Measurements from ENCODE around the gene BABAM1.
A peak's percentile ranks its signal among the peaks of the same experiment; 100 is the strongest.
"Not testable (repeated sequence)": the region's sequence is repeated elsewhere in the genome, so short reads cannot be mapped to it uniquely, and the experiment has no call there.

Gene BABAM1

DNA sequence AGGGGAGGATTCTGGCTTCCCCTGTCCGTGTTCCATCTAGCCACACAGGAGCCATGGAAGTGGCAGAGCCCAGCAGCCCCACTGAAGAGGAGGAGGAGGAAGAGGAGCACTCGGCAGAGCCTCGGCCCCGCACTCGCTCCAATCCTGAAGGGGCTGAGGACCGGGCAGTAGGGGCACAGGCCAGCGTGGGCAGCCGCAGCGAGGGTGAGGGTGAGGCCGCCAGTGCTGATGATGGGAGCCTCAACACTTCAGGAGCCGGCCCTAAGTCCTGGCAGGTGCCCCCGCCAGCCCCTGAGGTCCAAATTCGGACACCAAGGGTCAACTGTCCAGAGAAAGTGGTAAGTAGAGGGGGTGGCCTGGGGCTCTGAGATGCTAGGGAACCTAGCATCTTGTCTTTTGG lies 1.5 kb downstream of the BABAM1 start:
- no peak for DNase-seq (ENCODE audit: low spot score)

GRCh38 chr19:17274892-17275291 lies 7.6 kb downstream of the BABAM1 start:
- DNase-seq (ENCODE audit: low spot score), result not testable (repeated sequence)

DNA sequence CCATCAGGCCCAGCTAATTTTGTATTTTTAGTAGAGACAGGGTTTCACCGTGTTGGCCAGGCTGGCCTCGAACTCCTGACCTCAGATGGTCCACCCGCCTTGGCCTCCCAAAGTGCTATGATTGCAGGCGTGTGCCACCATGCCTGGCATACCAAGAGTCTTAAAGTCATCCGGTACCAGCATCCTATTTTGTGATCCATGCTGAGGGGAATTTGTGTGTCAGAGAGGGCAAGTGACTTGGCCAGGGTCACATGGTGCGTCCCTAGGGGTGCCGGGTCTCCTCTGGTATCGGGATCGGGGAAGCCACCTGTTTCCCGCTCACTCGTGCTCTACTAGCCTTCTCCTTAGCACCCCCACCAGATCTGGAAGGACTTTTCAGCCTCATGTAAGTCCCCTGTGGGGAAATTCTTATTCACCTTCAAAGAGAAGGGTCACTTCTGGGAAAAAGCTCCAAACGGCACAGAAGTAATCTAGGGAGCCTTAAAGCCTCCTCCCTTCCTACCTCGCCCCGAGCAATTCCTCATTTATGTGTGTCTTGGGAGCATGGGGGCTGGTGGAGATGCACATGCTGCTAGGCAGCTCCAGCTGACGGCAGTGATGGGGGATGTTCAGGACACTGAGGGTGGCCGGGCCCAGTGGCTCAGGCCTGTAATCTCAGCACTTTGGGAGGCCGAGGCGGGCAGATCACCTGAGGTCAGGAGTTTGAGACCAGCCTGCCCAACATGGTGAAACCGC lies 8.4 kb downstream of the BABAM1 start:
- DNase-seq (ENCODE audit: low spot score), result no peak

- DNase-seq (ENCODE audit: low spot score), result no peak
These were observed 12.2 kb downstream of the BABAM1 start for GRCh38 chr19:17279436-17279835.

- DNase-seq (ENCODE audit: low spot score), result peak; percentile 56
These were observed 14.4 kb downstream of the BABAM1 start, which contains the start of gene ANKLE1 for GRCh38 chr19:17281391-17282304. TSS of gene ANKLE1 (plus strand) at chr19:17281901. CDS start at chr19:17281921, 20 bp downstream.

DNA sequence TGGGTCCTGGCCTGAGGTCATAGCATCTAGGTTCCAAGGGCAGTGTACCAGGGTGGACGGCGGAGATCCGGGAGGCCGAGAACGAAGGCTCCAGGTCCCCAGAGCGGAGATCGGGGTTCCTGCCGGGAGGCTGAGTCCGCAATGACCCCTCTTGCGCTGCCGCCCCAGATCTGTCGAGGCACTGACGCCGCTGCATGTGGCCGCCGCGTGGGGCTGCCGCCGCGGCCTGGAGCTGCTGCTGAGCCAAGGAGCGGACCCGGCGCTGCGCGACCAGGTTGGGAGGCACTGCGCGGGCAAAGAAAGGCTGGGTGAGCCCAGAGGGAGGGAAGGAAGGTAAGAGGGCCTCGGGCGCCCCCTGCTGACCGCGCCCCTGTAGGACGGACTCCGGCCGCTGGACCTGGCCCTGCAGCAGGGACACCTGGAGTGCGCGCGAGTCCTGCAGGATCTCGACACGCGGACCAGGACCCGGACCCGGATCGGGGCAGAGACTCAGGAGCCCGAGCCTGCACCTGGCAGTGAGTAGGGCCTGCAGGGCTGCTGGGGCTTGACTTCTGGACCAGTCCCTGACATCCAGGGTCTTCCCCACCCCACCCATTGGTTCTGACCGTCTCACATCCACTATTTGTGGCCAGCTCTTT lies 15.4 kb downstream of the BABAM1 start:
- DNase-seq (ENCODE audit: low spot score), result peak; percentile 91

GRCh38 chr19:17283504-17283996 lies 16.3 kb downstream of the BABAM1 start:
- DNase-seq (ENCODE audit: low spot score), result no peak

DNA sequence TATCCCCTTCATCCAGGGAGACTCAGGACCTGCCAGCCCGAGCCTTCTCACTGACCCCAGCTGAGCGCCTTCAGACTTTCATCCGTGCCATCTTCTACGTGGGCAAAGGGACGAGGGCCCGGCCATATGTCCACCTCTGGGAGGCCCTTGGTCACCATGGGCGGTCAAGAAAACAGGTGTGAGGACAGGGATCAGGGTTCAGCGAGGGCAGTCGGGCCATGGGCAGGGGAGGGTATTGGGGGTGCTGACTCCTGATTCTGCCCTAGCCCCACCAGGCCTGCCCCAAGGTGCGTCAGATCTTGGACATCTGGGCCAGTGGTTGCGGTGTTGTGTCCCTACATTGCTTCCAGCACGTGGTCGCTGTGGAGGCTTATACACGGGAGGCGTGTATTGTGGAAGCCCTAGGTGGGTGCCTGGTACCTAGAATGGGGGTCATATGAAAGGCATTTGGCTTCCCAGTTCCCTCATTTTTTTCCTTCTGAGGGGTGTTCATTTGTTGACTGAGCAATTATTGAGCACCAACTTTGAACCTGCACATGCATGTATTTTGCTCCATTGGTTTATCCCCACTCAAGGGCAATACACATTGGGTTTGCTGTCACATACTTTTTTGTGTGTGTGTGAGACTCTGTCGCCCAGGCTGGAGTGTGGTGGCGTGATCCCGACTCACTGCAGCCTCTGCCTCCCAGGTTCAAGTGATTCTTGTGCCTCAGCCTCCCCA lies 18.3 kb downstream of the BABAM1 start:
- no peak for DNase-seq (ENCODE audit: low spot score)

- DNase-seq (ENCODE audit: low spot score), result no peak
These were observed 19.0 kb downstream of the BABAM1 start for GRCh38 chr19:17286263-17286662.

DNA sequence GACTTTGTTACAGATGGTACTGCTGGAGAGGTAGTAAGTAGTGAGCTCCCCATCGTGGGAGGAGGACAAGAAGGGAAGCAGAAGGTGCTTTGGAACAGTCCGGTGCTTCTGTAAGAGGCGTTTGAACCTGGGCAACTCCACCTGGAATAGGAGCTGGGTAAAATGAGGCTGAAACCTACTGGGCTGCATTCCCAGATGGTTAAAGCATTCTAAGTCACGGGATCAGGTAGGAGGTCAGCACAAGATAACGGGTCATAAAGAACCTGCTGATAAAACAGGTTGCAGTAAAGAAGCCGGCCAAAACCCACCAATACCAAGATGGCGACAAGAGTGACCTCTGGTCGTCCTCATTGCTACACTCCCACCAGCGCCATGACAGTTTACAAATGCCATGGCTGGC lies 19.5 kb downstream of the BABAM1 start:
- no peak for DNase-seq (ENCODE audit: low spot score)

- DNase-seq (ENCODE audit: low spot score), result peak; percentile 94
These were observed 22.2 kb downstream of the BABAM1 start for GRCh38 chr19:17289489-17289888.

- peak; percentile 95 for DNase-seq (ENCODE audit: low spot score)
These were observed 25.2 kb downstream of the BABAM1 start for GRCh38 chr19:17292301-17293074.

GRCh38 chr19:17293605-17294004 lies 26.4 kb downstream of the BABAM1 start:
- no peak for DNase-seq (ENCODE audit: low spot score)

- DNase-seq (ENCODE audit: low spot score), result peak; percentile 61
These were observed 27.0 kb downstream of the BABAM1 start for GRCh38 chr19:17294051-17294891.

GRCh38 chr19:17295551-17295950 lies 28.3 kb downstream of the BABAM1 start:
- DNase-seq (ENCODE audit: low spot score), result not testable (repeated sequence)

DNA sequence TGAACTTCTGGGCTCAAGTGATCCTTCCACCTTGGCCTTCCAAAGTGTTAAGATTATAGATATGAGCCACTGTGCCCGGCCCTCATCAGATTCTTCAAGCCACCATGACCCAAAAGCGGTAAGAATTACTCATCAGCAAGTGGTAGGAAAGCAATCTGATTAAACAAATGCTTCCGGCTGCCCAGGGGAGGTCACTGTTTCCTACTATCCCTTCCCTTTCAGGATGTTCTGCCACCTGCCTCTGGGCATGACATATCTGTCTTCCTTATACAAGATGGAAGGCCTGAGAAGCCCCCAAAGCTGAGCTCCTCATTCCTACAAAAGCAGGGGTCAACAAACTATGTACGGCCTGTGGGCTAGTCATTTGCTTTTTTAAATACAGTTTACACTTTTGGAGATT lies 29.0 kb downstream of the BABAM1 start:
- DNase-seq (ENCODE audit: low spot score), result no peak

DNA sequence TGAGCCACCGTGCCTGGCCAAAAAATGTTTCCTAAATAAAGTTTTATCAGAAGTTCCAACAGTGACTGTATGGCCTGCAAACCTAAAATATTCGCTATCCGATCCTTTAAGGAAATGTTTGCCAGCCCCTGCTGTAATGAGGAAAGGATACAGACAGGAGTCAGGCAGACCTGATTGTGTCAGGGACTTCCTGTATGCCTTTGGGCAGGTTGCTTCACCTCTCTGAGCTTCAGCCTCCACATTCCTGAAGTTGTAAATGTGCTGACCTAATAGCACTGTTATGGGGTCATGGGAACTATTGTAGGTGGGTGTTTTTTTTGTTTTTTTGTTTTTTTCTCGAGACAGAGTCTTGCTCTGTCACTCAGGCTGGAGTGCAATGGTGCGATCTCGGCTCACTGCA lies 29.7 kb downstream of the BABAM1 start:
- no peak for DNase-seq (ENCODE audit: low spot score)

DNA sequence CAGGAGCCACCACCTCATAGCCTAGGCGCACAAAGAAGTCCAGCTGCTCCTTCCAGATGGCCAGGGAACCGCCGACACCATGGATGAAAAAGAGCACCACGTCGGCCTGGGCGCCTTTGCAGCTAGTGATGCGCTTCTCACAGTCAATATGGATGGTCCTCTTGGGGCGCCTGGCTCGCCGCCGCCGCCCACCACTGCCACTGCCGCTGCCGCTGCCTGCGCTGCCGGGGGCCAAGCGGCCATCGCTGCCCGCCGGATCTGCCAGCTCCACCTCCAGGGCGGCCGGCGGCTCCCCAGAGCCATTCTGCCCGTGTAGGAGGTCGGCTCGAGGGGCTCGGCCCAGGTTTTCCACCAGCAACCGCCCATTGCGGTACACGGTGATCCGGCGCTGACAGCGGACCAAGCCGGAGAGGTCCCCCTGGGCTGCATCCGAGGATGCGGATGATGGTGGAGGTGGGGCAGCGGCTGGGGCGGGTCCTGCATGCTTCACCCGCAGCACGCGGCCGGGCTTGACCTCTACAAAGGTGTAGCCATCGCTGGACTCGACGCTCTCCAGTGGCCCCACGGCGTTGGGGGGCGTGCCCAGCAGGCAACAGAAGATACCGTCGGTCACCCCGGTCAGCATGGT lies 33.9 kb downstream of the BABAM1 start:
- DNase-seq (ENCODE audit: low spot score), result no peak

DNA sequence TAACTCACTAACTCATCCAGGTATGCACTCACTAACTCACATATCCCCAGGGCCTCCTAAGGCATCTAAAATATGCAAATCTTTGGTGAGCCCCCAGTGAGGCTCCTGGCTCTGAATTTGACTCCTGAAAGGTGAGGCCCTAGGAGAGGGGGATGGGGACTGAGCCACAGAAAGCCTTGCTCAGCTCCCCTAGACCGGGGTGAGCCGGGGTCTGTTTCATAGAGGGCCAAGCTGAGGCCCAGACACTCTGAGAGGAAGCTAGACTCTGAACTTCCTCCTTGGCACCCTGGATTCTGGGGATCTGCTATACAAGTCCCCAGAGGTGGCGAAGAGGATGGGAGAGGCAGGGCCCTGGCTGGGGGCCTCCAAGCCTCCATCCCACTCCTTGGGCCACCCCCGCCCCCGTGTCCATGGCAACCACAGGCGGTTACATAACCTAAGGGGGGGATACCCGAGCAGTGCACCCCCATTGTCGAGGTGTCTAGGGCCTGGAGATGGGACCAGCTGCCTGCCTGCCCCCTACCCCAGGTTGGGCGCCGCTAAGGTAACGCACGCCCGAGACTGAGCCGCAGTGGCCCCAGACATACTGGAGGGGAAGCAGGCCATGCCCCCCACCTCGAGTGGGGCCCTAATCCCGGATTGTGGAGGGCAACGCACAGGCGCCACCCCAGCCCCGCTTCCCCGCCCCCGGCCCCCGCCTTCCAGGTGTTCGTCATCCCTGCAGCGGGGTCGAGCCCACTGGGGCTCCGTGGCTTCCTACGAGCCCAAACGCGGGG lies 35.3 kb downstream of the BABAM1 start:
- peak; percentile 28 for DNase-seq (ENCODE audit: low spot score)

Measured in GM03348 (cell line).